ENCODE measurements around the gene ATP13A4. TPM values are rescaled to one million over a fixed set of nuclear protein-coding genes. Genes with fewer than 3 reads are reported as not detected.

The ATP13A4 gene
- total and polyA plus RNA-seq, 3 experiments from 2014 or later, result 1.3 to 2.6 TPM; not detected in 1

GRCh38 chr3:193499136-193499770, 55.4 kb downstream of the ATP13A4 start:
- H3K36me3 ChIP-seq (ENCODE audit: insufficient read depth, low read length), result no peaks in the 10 kb centered on the region
- DNase-seq, result no peak
- Mint-ChIP-seq H3K36me3 (no peaks in the 10 kb centered on the region), H3K9me3 (no peaks in the 10 kb centered on the region), H3K4me3 (no peak overlapping the region), H3K27ac (no peak overlapping the region), H3K4me1 (no peaks in the 10 kb centered on the region), H3K27me3 (no peaks in the 10 kb centered on the region)
- no peaks in the 10 kb centered on the region for H3K4me1 ChIP-seq (ENCODE audit: insufficient read depth, low read length)
- no peak overlapping the region for H3K4me3 ChIP-seq (ENCODE audit: low read length)
- no peaks in the 10 kb centered on the region for H3K27me3 ChIP-seq (ENCODE audit: insufficient read depth, low read length, poor library complexity, severe bottlenecking)
- ChIA-PET POLR2A (no interaction called here), CTCF (no interaction called here)
- no peaks in the 10 kb centered on the region for H3K9me3 ChIP-seq (ENCODE audit: low read length)
- no peak overlapping the region for H3K27ac ChIP-seq (ENCODE audit: low read depth, low read length)

DNA sequence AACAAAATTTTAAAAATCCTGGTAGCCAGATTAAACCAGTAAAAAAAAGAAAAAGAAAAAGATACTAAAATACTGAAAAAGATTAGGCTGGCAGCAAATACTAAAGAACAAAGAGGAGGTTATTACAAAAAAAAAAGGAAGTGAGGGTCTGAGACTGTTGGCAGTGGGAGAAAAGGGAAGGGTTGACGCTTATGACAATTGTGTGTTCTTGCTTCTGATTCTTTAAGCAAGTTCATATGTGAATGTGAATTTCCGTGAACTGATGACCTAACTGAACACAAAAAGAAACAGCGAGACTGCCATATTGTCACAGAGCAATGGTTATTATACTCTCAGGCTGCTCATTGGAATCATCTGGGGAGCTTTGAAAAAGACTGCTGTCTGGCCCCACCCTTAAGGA, 56.5 kb downstream of the ATP13A4 start:
- Histone ChIP-seq H3K36me3 (ENCODE audit: insufficient read depth, low read length) (no peaks in the 10 kb centered on the region), H3K9me3 (ENCODE audit: low read length) (no peaks in the 10 kb centered on the region), H3K4me1 (ENCODE audit: insufficient read depth, low read length) (no peaks in the 10 kb centered on the region), H3K4me3 (ENCODE audit: low read length) (no peak overlapping the region), H3K27me3 (ENCODE audit: insufficient read depth, low read length, poor library complexity, severe bottlenecking) (no peaks in the 10 kb centered on the region), H3K27ac (ENCODE audit: low read depth, low read length) (no peak overlapping the region)
- POLR2A ChIA-PET, result no interaction called here
- H3K27ac Mint-ChIP-seq, result no peak overlapping the region
- no peaks in the 10 kb centered on the region for H3K9me3 Mint-ChIP-seq
- no peak overlapping the region for H3K4me3 Mint-ChIP-seq
- CTCF ChIA-PET, result no interaction called here
- H3K4me1 Mint-ChIP-seq, result no peaks in the 10 kb centered on the region
- no peaks in the 10 kb centered on the region for H3K36me3 Mint-ChIP-seq
- no peak for DNase-seq
- H3K27me3 Mint-ChIP-seq, result no peaks in the 10 kb centered on the region

DNA sequence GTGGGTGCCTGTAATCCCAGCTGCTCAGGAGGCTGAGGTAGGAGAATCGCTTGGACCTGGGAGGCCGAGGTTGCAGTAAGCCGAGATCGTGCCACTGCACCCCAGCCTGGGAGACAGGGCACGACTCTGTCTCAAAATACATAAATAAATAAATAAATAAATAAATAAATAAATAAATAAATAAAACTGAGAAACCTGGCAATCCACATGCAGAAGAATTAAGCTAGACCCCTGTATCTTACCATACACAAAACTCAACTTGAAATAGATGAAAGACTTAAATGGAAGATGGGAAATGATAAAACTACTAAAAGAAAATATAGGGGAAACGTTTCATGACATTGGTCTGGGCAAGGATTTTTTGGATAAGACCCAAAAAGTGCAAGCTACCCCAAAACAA, 58.0 kb downstream of the ATP13A4 start:
- Histone ChIP-seq H3K27me3 (ENCODE audit: insufficient read depth, low read length, poor library complexity, severe bottlenecking) (no peaks in the 10 kb centered on the region), H3K4me3 (ENCODE audit: low read length) (no peak overlapping the region), H3K27ac (ENCODE audit: low read depth, low read length) (no peak overlapping the region), H3K36me3 (ENCODE audit: insufficient read depth, low read length) (no peaks in the 10 kb centered on the region), H3K9me3 (ENCODE audit: low read length) (no peaks in the 10 kb centered on the region), H3K4me1 (ENCODE audit: insufficient read depth, low read length) (no peaks in the 10 kb centered on the region)
- Mint-ChIP-seq H3K4me3 (no peak overlapping the region), H3K27ac (no peak overlapping the region), H3K36me3 (no peaks in the 10 kb centered on the region), H3K4me1 (no peaks in the 10 kb centered on the region), H3K9me3 (no peaks in the 10 kb centered on the region), H3K27me3 (no peaks in the 10 kb centered on the region)
- POLR2A ChIA-PET, result no interaction called here
- CTCF ChIA-PET, result no interaction called here
- no peak for DNase-seq

GRCh38 chr3:193491026-193491425, 63.7 kb downstream of the ATP13A4 start:
- CTCF ChIA-PET, result no interaction called here
- H3K27me3 Mint-ChIP-seq, result no peaks in the 10 kb centered on the region
- no peak overlapping the region for H3K27ac ChIP-seq (ENCODE audit: low read depth, low read length)
- no peaks in the 10 kb centered on the region for H3K27me3 ChIP-seq (ENCODE audit: insufficient read depth, low read length, poor library complexity, severe bottlenecking)
- no peaks in the 10 kb centered on the region for H3K9me3 Mint-ChIP-seq
- H3K27ac Mint-ChIP-seq, result peak overlapping the region in 1 of 8 donors; percentile 43
- no peaks in the 10 kb centered on the region for H3K9me3 ChIP-seq (ENCODE audit: low read length)
- no peak for DNase-seq
- no peaks in the 10 kb centered on the region for H3K4me1 ChIP-seq (ENCODE audit: insufficient read depth, low read length)
- no peaks in the 10 kb centered on the region for H3K4me1 Mint-ChIP-seq
- H3K4me3 Mint-ChIP-seq, result no peak overlapping the region
- H3K36me3 ChIP-seq (ENCODE audit: insufficient read depth, low read length), result no peaks in the 10 kb centered on the region
- POLR2A ChIA-PET, result no interaction called here
- H3K4me3 ChIP-seq (ENCODE audit: low read length), result no peak overlapping the region
- H3K36me3 Mint-ChIP-seq, result peaks cover 0 to 2% (median 0%) of the 10 kb centered on the region in 3 donors

DNA sequence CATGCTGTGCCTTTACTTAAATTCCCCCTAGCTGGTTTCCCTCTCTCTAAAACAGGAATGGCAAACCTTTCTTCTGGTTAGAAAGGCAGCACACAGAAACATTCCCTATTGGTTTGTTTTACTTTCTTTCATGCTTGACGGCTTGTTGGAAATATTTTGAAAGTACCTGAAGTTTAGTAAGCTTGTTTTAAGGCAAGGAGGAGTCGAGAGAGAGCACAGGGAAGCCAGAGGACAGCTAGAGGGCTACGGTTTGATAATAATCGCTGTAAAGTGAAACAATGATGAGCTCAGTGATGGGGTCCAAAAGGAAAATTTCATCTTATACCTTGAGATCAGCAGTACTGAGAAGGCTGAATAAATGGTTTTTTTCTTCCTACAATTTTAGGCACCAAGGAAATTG, 64.1 kb downstream of the ATP13A4 start:
- no peak overlapping the region for H3K27ac ChIP-seq (ENCODE audit: low read depth, low read length)
- DNase-seq, result no peak
- Mint-ChIP-seq H3K4me3 (no peak overlapping the region), H3K4me1 (no peaks in the 10 kb centered on the region), H3K9me3 (no peaks in the 10 kb centered on the region), H3K27ac (no peak overlapping the region), H3K36me3 (peaks cover 0 to 2% (median 0%) of the 10 kb centered on the region in 3 donors), H3K27me3 (no peaks in the 10 kb centered on the region)
- ChIA-PET CTCF (no interaction called here), POLR2A (no interaction called here)
- no peaks in the 10 kb centered on the region for H3K36me3 ChIP-seq (ENCODE audit: insufficient read depth, low read length)
- no peaks in the 10 kb centered on the region for H3K9me3 ChIP-seq (ENCODE audit: low read length)
- H3K4me1 ChIP-seq (ENCODE audit: insufficient read depth, low read length), result no peaks in the 10 kb centered on the region
- no peaks in the 10 kb centered on the region for H3K27me3 ChIP-seq (ENCODE audit: insufficient read depth, low read length, poor library complexity, severe bottlenecking)
- H3K4me3 ChIP-seq (ENCODE audit: low read length), result no peak overlapping the region

GRCh38 chr3:193489949-193490348, 64.7 kb downstream of the ATP13A4 start:
- no peaks in the 10 kb centered on the region for H3K27me3 Mint-ChIP-seq
- Histone ChIP-seq H3K4me3 (ENCODE audit: low read length) (no peak overlapping the region), H3K27me3 (ENCODE audit: insufficient read depth, low read length, poor library complexity, severe bottlenecking) (no peaks in the 10 kb centered on the region), H3K9me3 (ENCODE audit: low read length) (no peaks in the 10 kb centered on the region), H3K4me1 (ENCODE audit: insufficient read depth, low read length) (no peaks in the 10 kb centered on the region), H3K36me3 (ENCODE audit: insufficient read depth, low read length) (no peaks in the 10 kb centered on the region), H3K27ac (ENCODE audit: low read depth, low read length) (no peak overlapping the region)
- peaks cover 0 to 2% (median 0%) of the 10 kb centered on the region in 3 donors for H3K36me3 Mint-ChIP-seq
- H3K4me3 Mint-ChIP-seq, result no peak overlapping the region
- POLR2A ChIA-PET, result no interaction called here
- no peak for DNase-seq
- CTCF ChIA-PET, result no interaction called here
- no peaks in the 10 kb centered on the region for H3K4me1 Mint-ChIP-seq
- no peaks in the 10 kb centered on the region for H3K9me3 Mint-ChIP-seq
- H3K27ac Mint-ChIP-seq, result no peak overlapping the region

GRCh38 chr3:193488741-193489140, 66.0 kb downstream of the ATP13A4 start:
- Histone ChIP-seq H3K36me3 (ENCODE audit: insufficient read depth, low read length) (no peaks in the 10 kb centered on the region), H3K4me3 (ENCODE audit: low read length) (no peak overlapping the region), H3K27me3 (ENCODE audit: insufficient read depth, low read length, poor library complexity, severe bottlenecking) (no peaks in the 10 kb centered on the region), H3K27ac (ENCODE audit: low read depth, low read length) (no peak overlapping the region), H3K9me3 (ENCODE audit: low read length) (no peaks in the 10 kb centered on the region), H3K4me1 (ENCODE audit: insufficient read depth, low read length) (no peaks in the 10 kb centered on the region)
- Mint-ChIP-seq H3K27me3 (no peaks in the 10 kb centered on the region), H3K36me3 (peaks cover 0 to 3% (median 2%) of the 10 kb centered on the region in 3 donors), H3K4me3 (no peak overlapping the region), H3K27ac (peak overlapping the region in 1 of 8 donors; percentile 6), H3K4me1 (no peaks in the 10 kb centered on the region), H3K9me3 (no peaks in the 10 kb centered on the region)
- CTCF ChIA-PET, result no interaction called here
- POLR2A ChIA-PET, result no interaction called here
- no peak for DNase-seq

DNA sequence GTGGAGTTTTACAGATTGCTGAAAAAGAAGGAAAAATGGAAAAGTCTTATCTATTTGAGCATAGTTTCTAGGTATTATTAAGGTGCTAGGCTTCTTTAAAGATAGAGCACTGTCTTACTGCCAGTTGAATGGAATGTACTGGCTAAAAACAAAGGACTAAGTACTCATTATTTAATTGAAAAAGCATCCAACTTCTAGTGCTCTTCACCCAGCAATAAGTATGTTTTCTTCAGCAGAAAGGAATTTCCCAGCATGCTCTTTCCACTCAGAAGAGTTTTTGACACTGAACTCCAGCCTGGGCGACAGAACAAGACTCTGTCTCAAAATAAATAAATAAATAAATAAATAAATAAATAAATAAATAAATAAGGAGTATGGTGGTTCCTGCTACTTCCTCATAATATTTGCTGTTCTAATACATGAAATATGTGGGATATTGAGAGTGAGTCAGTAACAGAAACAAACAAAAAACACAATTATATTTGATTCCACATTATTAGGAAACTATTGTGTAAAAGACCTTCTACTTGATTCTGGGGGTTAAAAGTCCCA, 70.6 kb downstream of the ATP13A4 start:
- Histone ChIP-seq H3K27me3 (ENCODE audit: insufficient read depth, low read length, poor library complexity, severe bottlenecking) (no peaks in the 10 kb centered on the region), H3K27ac (ENCODE audit: low read depth, low read length) (no peak overlapping the region), H3K36me3 (ENCODE audit: insufficient read depth, low read length) (no peaks in the 10 kb centered on the region), H3K9me3 (ENCODE audit: low read length) (no peaks in the 10 kb centered on the region), H3K4me3 (ENCODE audit: low read length) (no peak overlapping the region), H3K4me1 (ENCODE audit: insufficient read depth, low read length) (no peaks in the 10 kb centered on the region)
- H3K9me3 Mint-ChIP-seq, result no peaks in the 10 kb centered on the region
- H3K4me3 Mint-ChIP-seq, result no peak overlapping the region
- ChIA-PET POLR2A (no interaction called here), CTCF (no interaction called here)
- no peak for DNase-seq
- H3K36me3 Mint-ChIP-seq, result peaks cover 0 to 8% (median 0%) of the 10 kb centered on the region in 3 donors
- no peaks in the 10 kb centered on the region for H3K27me3 Mint-ChIP-seq
- H3K4me1 Mint-ChIP-seq, result no peaks in the 10 kb centered on the region
- H3K27ac Mint-ChIP-seq, result no peak overlapping the region

All from CD8-positive, alpha-beta memory T cell (primary cell).